ENCODE results near the gene CLDN8.

Gene CLDN8

GRCh38 chr21:30209601-30210000 is 6.3 kb downstream of the CLDN8 start:
- Histone ChIP-seq H3K27ac (ENCODE audit: insufficient read depth, low read depth, low read length, poor library complexity, severe bottlenecking) (no peak overlapping the region), H3K27me3 (ENCODE audit: control insufficient read depth, insufficient read depth, low read length, poor library complexity, severe bottlenecking) (no peaks in the 10 kb centered on the region), H3K4me1 (ENCODE audit: control insufficient read depth, insufficient read depth, low read length) (no peaks in the 10 kb centered on the region), H3K36me3 (ENCODE audit: control insufficient read depth, insufficient read depth, low read length) (no peaks in the 10 kb centered on the region), H3K9me3 (ENCODE audit: control insufficient read depth, low read length) (no peaks in the 10 kb centered on the region), H3K4me3 (ENCODE audit: insufficient read depth, low read depth, low read length) (no peak overlapping the region)
- WGBS, 2 experiments = 59 to 62% methylated on average over 5 of the region's 5 CpGs

DNA sequence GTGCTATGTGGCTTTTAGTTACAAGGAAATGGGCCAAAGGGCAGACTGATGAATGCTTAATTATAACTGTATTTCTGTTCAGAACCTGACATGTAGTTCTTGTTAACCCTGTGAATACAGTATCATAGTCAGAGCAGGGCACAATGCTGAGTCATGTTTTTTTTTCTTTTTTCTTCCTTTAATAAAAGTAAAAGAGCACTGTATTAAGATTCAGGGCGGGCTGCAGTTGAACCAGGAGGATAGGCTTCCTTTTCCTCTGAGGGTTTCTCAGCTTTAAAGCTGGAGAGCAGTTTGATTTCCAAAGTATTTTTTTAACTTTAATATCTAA is 8.7 kb downstream of the CLDN8 start:
- Histone ChIP-seq H3K36me3 (ENCODE audit: control insufficient read depth, insufficient read depth, low read length) (no peaks in the 10 kb centered on the region), H3K9me3 (ENCODE audit: control insufficient read depth, low read length) (no peaks in the 10 kb centered on the region), H3K27me3 (ENCODE audit: control insufficient read depth, insufficient read depth, low read length, poor library complexity, severe bottlenecking) (no peaks in the 10 kb centered on the region), H3K4me1 (ENCODE audit: control insufficient read depth, insufficient read depth, low read length) (no peaks in the 10 kb centered on the region), H3K4me3 (ENCODE audit: insufficient read depth, low read depth, low read length) (no peak overlapping the region), H3K27ac (ENCODE audit: insufficient read depth, low read depth, low read length, poor library complexity, severe bottlenecking) (no peak overlapping the region)
- WGBS, 2 experiments = 100% methylated on average over 1 of the region's 1 CpG; no CpG with 5 or more reads in 1 of the 2 experiments

DNA sequence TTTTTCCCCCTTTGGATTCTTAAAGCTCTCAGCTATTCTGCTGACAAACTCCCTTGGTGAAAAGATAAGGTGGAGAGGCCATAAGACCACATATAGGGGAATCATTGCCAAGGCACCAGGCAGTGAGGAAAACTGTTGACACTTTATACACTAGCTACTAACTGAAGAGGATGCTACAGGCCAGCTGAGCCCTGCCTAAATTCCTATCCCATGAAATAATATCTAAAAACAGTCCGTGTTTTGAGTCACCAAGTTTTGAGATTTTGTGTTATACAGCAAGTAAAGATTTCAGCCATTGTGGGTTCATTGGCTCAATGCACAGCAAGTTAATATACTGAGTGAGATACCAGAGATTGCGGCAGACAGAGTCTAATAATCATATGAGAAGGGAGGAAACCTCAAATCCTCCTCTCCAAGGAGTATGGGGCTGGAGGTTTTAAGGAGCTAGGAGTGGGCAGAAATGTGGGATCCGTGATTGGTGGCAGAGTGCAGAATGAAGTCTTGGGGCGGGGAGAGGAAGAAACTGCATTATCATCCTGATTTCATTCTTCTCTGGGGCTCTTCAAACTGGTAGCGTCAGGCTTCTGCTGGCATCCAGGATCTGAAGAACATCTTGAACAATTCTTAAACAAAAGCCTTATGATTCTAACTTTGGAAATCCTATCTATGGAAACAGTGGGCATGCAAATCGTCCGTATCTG is 9.2 kb downstream of the CLDN8 start:
- Histone ChIP-seq H3K4me3 (ENCODE audit: insufficient read depth, low read depth, low read length) (no peak overlapping the region), H3K36me3 (ENCODE audit: control insufficient read depth, insufficient read depth, low read length) (no peaks in the 10 kb centered on the region), H3K27me3 (ENCODE audit: control insufficient read depth, insufficient read depth, low read length, poor library complexity, severe bottlenecking) (no peaks in the 10 kb centered on the region), H3K9me3 (ENCODE audit: control insufficient read depth, low read length) (no peaks in the 10 kb centered on the region), H3K27ac (ENCODE audit: insufficient read depth, low read depth, low read length, poor library complexity, severe bottlenecking) (no peak overlapping the region), H3K4me1 (ENCODE audit: control insufficient read depth, insufficient read depth, low read length) (no peaks in the 10 kb centered on the region)
- 94% methylated on average over 7 of the region's 7 CpGs for WGBS, 2 experiments

DNA sequence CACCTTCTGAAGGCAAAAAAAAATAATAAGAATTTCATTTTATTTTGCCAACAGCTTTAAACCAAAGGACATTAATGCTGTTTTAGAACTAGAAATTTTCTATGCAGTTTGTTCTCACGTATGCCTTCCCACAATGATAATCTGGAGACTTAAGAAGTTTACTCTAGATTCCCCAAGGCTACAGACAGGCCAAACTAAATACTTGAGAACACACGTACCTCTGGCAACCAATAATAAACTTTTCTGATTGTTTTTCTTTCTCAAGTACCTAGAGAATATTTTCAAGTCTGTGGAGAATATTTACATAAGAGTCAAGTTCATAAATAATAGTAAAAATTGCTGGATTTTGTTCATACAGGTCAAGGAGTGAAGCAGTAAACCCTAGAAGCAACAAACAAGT is 15.9 kb downstream of the CLDN8 start:
- H3K27me3 ChIP-seq (ENCODE audit: control insufficient read depth, insufficient read depth, low read length, poor library complexity, severe bottlenecking) = no peaks in the 10 kb centered on the region
- no peak overlapping the region for H3K4me3 ChIP-seq (ENCODE audit: insufficient read depth, low read depth, low read length)
- H3K36me3 ChIP-seq (ENCODE audit: control insufficient read depth, insufficient read depth, low read length) = no peaks in the 10 kb centered on the region
- H3K9me3 ChIP-seq (ENCODE audit: control insufficient read depth, low read length) = no peaks in the 10 kb centered on the region
- no peak overlapping the region for H3K27ac ChIP-seq (ENCODE audit: insufficient read depth, low read depth, low read length, poor library complexity, severe bottlenecking)
- H3K4me1 ChIP-seq (ENCODE audit: control insufficient read depth, insufficient read depth, low read length) = no peaks in the 10 kb centered on the region
- 83 to 100% methylated on average over 2 of the region's 2 CpGs for WGBS, 2 experiments

DNA sequence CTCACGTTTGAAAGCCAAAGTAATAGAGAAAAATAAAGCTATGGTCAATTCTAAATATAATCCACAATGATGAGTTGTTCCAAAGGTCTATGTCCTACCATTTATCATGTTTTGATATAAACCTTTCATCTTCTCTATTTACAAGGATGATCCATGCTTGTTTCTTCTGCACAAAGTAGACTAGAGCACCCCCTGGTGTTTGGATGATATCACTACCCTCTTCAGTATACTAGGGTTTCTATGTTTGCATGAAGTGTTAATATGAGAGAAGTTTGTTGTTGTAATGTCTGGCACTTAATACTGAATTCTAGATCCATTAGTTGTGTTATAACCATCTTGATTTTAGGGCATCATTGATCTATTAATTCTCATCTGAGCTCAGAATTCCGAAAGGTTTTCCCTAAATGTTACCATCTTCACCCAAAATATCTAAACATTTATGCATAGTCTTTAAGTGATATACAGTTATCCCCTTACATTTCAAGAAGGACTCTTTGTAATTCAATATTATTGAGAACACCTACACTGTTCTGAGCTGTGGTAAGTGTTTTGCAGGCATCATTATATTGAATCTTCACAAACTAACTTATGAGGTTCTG is 21.1 kb downstream of the CLDN8 start:
- no peaks in the 10 kb centered on the region for H3K27me3 ChIP-seq (ENCODE audit: control insufficient read depth, insufficient read depth, low read length, poor library complexity, severe bottlenecking)
- no peaks in the 10 kb centered on the region for H3K9me3 ChIP-seq (ENCODE audit: control insufficient read depth, low read length)
- no peaks in the 10 kb centered on the region for H3K4me1 ChIP-seq (ENCODE audit: control insufficient read depth, insufficient read depth, low read length)
- H3K27ac ChIP-seq (ENCODE audit: insufficient read depth, low read depth, low read length, poor library complexity, severe bottlenecking) = no peak overlapping the region
- no peaks in the 10 kb centered on the region for H3K36me3 ChIP-seq (ENCODE audit: control insufficient read depth, insufficient read depth, low read length)
- H3K4me3 ChIP-seq (ENCODE audit: insufficient read depth, low read depth, low read length) = no peak overlapping the region
- WGBS, 2 experiments = 25 to 33% methylated on average over 2 of the region's 2 CpGs

- Histone ChIP-seq H3K27ac (ENCODE audit: insufficient read depth, low read depth, low read length, poor library complexity, severe bottlenecking) (no peak overlapping the region), H3K9me3 (ENCODE audit: control insufficient read depth, low read length) (no peaks in the 10 kb centered on the region), H3K27me3 (ENCODE audit: control insufficient read depth, insufficient read depth, low read length, poor library complexity, severe bottlenecking) (no peaks in the 10 kb centered on the region), H3K36me3 (ENCODE audit: control insufficient read depth, insufficient read depth, low read length) (no peaks in the 10 kb centered on the region), H3K4me3 (ENCODE audit: insufficient read depth, low read depth, low read length) (no peak overlapping the region), H3K4me1 (ENCODE audit: control insufficient read depth, insufficient read depth, low read length) (no peaks in the 10 kb centered on the region)
- WGBS, 2 experiments = 92 to 93% methylated on average over 2 of the region's 2 CpGs
Measured at GRCh38 chr21:30193201-30193600, 22.7 kb downstream of the CLDN8 start.

DNA sequence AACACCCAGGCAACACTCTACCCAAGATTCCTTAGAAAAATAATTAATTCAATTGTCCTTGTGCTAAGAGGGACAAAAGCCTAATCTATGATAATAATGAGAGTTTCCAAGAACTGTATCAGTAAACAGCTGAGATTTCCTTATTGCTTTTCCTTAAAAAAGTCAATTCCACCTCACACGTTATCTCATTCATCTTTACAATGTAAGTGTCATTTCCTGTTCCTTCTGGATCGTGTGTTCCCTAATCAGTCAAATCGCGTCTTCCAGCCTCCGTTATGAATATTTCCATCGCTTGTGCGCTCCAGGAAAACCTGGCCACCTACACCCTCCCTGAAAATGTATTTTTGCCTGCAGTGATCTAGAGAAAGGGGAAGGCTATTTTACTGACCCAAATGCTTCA is 25.3 kb downstream of the CLDN8 start:
- Histone ChIP-seq H3K9me3 (ENCODE audit: control insufficient read depth, low read length) (no peaks in the 10 kb centered on the region), H3K4me1 (ENCODE audit: control insufficient read depth, insufficient read depth, low read length) (no peaks in the 10 kb centered on the region), H3K27ac (ENCODE audit: insufficient read depth, low read depth, low read length, poor library complexity, severe bottlenecking) (no peak overlapping the region), H3K4me3 (ENCODE audit: insufficient read depth, low read depth, low read length) (no peak overlapping the region), H3K36me3 (ENCODE audit: control insufficient read depth, insufficient read depth, low read length) (no peaks in the 10 kb centered on the region), H3K27me3 (ENCODE audit: control insufficient read depth, insufficient read depth, low read length, poor library complexity, severe bottlenecking) (no peaks in the 10 kb centered on the region)
- WGBS, 2 experiments = 95 to 97% methylated on average over 7 of the region's 7 CpGs

GRCh38 chr21:30189773-30190172 is 26.1 kb downstream of the CLDN8 start:
- H3K9me3 ChIP-seq (ENCODE audit: control insufficient read depth, low read length) = no peaks in the 10 kb centered on the region
- no peaks in the 10 kb centered on the region for H3K27me3 ChIP-seq (ENCODE audit: control insufficient read depth, insufficient read depth, low read length, poor library complexity, severe bottlenecking)
- no peaks in the 10 kb centered on the region for H3K36me3 ChIP-seq (ENCODE audit: control insufficient read depth, insufficient read depth, low read length)
- WGBS, 2 experiments = 90 to 91% methylated on average over 1 to 2 of the region's 3 CpGs
- no peaks in the 10 kb centered on the region for H3K4me1 ChIP-seq (ENCODE audit: control insufficient read depth, insufficient read depth, low read length)
- no peak overlapping the region for H3K4me3 ChIP-seq (ENCODE audit: insufficient read depth, low read depth, low read length)
- H3K27ac ChIP-seq (ENCODE audit: insufficient read depth, low read depth, low read length, poor library complexity, severe bottlenecking) = no peak overlapping the region

- H3K27me3 ChIP-seq (ENCODE audit: control insufficient read depth, insufficient read depth, low read length, poor library complexity, severe bottlenecking) = no peaks in the 10 kb centered on the region
- H3K4me1 ChIP-seq (ENCODE audit: control insufficient read depth, insufficient read depth, low read length) = no peaks in the 10 kb centered on the region
- H3K9me3 ChIP-seq (ENCODE audit: control insufficient read depth, low read length) = no peaks in the 10 kb centered on the region
- no peaks in the 10 kb centered on the region for H3K36me3 ChIP-seq (ENCODE audit: control insufficient read depth, insufficient read depth, low read length)
- H3K27ac ChIP-seq (ENCODE audit: insufficient read depth, low read depth, low read length, poor library complexity, severe bottlenecking) = no peak overlapping the region
- WGBS, 2 experiments = 92 to 100% methylated on average over 1 to 2 of the region's 2 CpGs
- H3K4me3 ChIP-seq (ENCODE audit: insufficient read depth, low read depth, low read length) = no peak overlapping the region
Measured at GRCh38 chr21:30186242-30186641, 29.7 kb downstream of the CLDN8 start.

DNA sequence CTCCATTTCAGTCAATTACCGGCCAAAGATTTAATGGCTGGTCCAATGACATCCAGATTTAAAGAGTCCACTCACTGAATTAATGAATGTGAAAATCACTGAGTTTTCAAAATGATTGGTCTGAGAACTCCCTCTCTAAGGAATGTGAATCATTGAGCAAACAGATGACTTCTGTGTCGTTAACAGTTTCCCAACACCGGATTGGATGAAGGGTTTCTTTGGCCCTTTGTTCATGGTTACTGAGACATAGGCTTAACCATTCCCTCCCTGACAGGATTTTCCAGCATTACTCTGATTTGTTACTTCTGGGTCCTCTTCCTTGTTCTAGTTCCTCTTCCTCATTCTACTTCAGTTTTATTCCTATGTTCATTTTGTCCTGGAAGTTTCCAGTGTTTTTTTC is 47.8 kb downstream of the CLDN8 start:
- H3K4me1 ChIP-seq (ENCODE audit: control insufficient read depth, insufficient read depth, low read length) = no peaks in the 10 kb centered on the region
- H3K4me3 ChIP-seq (ENCODE audit: insufficient read depth, low read depth, low read length) = no peak overlapping the region
- no peaks in the 10 kb centered on the region for H3K27me3 ChIP-seq (ENCODE audit: control insufficient read depth, insufficient read depth, low read length, poor library complexity, severe bottlenecking)
- H3K9me3 ChIP-seq (ENCODE audit: control insufficient read depth, low read length) = no peaks in the 10 kb centered on the region
- WGBS, 2 experiments = 74 to 82% methylated on average over 3 of the region's 3 CpGs
- no peak overlapping the region for H3K27ac ChIP-seq (ENCODE audit: insufficient read depth, low read depth, low read length, poor library complexity, severe bottlenecking)
- H3K36me3 ChIP-seq (ENCODE audit: control insufficient read depth, insufficient read depth, low read length) = no peaks in the 10 kb centered on the region
